ENCODE data around the gene ASB7. TPM values are rescaled to one million over a fixed set of nuclear protein-coding genes. Genes with fewer than 3 reads are reported as not detected.

The ASB7 gene
- total RNA-seq, 1 donor from 2014 or later: 7.9 TPM

DNA sequence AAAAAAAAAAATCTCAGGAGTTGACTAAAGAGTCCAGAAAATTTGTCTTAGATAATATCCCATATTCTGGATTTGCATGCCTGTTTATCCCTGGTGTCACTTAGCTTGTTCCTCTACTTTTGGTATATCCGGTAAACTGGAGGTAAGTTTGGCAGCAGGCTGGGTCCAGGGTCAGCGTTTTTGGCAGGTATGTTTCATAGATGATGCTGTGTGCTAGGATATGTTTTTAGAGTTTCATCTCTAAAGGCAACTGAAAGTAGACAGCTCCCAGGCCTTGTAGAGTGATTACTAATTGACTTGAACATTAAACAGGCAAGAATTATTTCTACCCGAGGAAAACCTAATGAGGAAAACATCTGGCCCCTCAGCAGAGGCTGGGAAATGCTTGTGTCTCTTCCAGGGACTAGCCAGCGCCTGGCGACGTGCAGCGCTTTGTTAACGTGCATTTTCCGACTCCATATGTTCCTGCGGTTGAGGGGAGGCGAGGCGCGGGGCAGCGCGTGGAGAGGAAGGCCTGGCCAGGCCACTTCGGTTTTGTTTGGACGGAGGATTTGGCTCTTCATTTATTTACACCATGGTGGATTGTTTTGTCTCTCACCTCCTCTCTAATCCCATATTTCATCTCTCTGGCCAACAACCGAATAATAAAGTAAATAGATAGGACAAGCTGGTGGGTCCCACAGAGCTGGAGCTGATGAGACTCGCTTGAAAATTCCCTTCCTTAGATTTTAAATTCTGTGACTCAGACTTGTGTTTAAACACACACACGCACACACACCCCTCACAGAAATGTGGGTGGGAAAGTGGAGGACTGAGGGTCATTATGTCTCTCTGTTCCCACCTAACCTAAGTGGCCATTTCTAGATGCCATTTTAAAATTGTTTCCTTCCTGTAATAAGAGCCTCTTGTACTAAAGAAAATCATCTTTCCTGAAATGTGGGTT is 65.3 kb downstream of the ASB7 start:
- DNase-seq (ENCODE audit: low read depth): no peak
- no peak overlapping the region for H3K4me3 ChIP-seq (ENCODE audit: low read depth, low read length)
- TF ChIP-seq, protein P1, sequence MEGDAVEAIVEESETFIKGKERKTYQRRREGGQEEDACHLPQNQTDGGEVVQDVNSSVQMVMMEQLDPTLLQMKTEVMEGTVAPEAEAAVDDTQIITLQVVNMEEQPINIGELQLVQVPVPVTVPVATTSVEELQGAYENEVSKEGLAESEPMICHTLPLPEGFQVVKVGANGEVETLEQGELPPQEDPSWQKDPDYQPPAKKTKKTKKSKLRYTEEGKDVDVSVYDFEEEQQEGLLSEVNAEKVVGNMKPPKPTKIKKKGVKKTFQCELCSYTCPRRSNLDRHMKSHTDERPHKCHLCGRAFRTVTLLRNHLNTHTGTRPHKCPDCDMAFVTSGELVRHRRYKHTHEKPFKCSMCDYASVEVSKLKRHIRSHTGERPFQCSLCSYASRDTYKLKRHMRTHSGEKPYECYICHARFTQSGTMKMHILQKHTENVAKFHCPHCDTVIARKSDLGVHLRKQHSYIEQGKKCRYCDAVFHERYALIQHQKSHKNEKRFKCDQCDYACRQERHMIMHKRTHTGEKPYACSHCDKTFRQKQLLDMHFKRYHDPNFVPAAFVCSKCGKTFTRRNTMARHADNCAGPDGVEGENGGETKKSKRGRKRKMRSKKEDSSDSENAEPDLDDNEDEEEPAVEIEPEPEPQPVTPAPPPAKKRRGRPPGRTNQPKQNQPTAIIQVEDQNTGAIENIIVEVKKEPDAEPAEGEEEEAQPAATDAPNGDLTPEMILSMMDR (conservative IDR thresholded peaks at IDR 0.05; ENCODE audit: low read depth, low read length): no peak

DNA sequence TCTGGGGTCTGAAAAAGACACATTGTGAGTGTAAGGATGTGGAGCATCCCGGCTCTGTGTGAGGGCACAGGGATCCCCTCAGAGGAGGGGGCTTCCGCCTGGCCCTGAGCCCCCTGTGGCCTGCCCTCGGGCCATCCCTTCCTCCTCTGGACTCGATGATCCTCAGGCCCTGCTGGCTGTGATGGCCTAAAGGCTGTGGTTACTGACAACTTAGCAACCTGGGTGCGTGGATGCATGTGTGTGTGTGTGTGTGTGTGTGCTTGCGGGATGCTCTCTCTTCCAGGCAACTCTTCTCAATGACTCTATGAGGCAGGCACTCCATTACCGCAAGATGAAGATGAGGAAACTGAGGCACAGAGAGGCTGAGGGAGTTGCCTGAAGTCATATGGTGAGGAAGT is 66.0 kb downstream of the ASB7 start:
- no peak for DNase-seq (ENCODE audit: low read depth)
- TF ChIP-seq, protein P1 (conservative IDR thresholded peaks at IDR 0.05; ENCODE audit: low read depth, low read length): no peak
- no peak overlapping the region for H3K4me3 ChIP-seq (ENCODE audit: low read depth, low read length)

DNA sequence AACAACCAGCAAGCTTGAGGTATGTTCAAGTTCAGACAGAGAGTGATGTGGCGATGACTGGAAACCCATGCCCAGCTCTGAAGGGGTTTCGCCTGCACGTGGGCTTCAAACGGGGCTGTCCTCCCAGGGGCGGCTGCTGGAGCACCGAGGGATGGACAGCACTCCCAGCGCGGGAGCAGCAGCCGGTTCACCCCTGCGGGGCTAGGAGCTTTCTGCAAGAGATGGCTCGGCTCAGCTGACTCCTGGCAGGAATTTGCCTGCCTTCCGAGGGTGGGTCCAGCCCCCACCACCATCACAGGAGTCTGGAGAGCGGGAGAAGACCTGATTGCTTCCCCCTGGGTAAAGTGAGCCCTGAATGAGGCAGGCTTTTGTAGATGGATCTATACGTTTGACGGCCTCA is 66.9 kb downstream of the ASB7 start:
- TF ChIP-seq, protein P1 (conservative IDR thresholded peaks at IDR 0.05; ENCODE audit: low read depth, low read length): no peak
- no peak overlapping the region for H3K4me3 ChIP-seq (ENCODE audit: low read depth, low read length)
- no peak for DNase-seq (ENCODE audit: low read depth)

DNA sequence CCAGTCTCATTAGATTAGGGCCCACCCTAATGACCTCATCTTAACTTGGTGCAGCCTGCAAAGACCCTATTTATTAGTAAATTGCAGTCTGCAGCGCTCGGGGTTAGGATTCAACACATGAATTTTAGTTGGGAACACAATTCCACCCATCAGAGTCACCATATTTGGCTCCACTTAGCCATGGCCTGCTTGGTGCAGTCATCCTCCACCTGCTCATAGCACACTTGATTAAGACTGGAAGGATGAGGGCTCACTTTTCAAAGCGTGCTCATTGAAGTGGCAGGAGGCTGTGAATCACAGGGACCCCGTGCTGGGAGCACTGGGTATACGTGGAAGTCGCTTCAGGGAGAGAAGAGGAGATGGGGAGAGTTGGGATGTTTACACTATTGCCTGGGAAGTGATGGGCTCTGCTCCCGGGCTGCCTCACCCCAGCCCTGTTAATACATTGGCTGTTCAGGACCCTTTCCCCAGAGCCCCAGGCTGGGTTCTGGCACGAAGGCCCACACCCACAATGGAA is 68.2 kb downstream of the ASB7 start:
- no peak overlapping the region for H3K4me3 ChIP-seq (ENCODE audit: low read depth, low read length)
- TF ChIP-seq, protein P1 (conservative IDR thresholded peaks at IDR 0.05; ENCODE audit: low read depth, low read length): no peak
- no peak for DNase-seq (ENCODE audit: low read depth)

DNA sequence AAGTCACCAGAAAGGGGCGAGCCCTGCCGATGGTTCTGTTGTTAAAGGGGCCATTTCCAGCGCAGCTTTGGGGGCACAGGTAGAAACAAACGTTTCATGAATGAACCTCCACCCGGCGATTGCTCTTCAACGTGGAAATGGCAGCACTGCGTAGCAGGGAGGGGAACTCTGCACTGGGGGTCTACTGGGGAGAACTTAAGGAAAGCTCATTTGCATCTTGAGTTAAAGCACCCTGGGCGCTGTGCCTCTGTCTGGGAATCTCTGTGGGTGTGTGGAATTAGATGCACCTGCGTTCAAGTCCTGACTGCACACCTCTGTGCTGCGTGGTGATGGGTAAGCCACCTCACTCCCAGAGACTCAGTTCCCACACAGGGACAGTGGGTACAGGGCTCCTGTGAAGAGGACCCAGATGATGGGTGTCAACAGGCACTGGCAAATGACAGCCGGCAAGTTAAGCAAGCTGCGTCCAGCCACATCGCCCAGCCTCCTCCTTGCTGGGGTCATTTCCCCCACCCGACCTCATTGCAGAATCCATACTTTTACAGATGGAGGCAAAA is 68.8 kb downstream of the ASB7 start:
- no peak for DNase-seq (ENCODE audit: low read depth)
- TF ChIP-seq, protein P1 (conservative IDR thresholded peaks at IDR 0.05; ENCODE audit: low read depth, low read length): no peak
- H3K4me3 ChIP-seq (ENCODE audit: low read depth, low read length): no peak overlapping the region

DNA sequence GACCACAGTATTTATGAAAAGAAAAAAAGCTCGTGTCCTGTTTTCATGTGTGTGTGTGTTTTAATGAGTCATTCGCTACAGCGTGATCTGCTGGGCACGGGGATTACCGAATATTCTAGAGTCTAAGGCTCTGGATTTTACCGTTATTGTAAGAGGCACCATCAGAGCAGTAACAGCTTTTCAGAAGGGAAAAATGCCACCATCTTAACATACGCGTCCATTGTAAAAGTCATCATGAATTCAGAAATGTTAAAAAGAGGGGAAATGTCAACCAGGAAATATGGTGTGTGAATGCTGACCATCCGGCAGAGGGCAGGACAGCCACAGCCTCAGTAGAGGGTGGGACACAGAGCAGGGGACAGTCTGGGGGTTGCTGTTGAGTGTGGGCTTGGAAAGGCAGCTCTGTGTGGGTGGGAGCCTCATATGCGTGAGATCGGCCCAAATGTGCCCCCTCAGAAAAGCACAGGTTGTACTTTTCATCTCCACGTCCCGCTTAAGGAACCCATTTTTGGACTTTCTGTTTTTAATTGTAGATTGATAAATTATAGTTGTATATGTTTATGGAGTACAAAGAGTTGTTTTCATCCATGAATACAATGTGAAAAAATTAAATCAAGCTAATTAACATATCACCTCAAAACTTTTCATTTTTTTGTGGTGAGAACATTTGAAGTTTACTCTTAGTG is 69.6 kb downstream of the ASB7 start:
- DNase-seq (ENCODE audit: low read depth): no peak
- peak overlapping the region; percentile 32 for H3K4me3 ChIP-seq (ENCODE audit: low read depth, low read length)
- TF ChIP-seq, protein P1 (conservative IDR thresholded peaks at IDR 0.05; ENCODE audit: low read depth, low read length): peak; percentile 71

All from epithelial cell of proximal tubule (primary cell).